ENCODE data around the gene RHBDL2. TPM values are rescaled to one million over a fixed set of nuclear protein-coding genes. Genes with fewer than 3 reads are reported as not detected.
A peak's percentile ranks its signal among the peaks of the same experiment; 100 is the strongest.

The RHBDL2 gene
- total and polyA plus RNA-seq, 2 of the 13 experiments (the other 11 are each of a cell fraction or from before 2014, with no cell fraction given) = 3.3 to 5.4 TPM

GRCh38 chr1:38919130-38919529 lies 22.5 kb downstream of the RHBDL2 start (continued):
- TF ChIP-seq ZNF18 (CRISPR knock-in tag; IDR thresholded peaks at IDR 0.05; ENCODE audit: insufficient replicate concordance) (no peak), ZNF225 (CRISPR knock-in tag; IDR thresholded peaks at IDR 0.05) (no peak), HHEX (CRISPR knock-in tag; IDR thresholded peaks at IDR 0.05) (no peak), TBX3 (IDR thresholded peaks at IDR 0.05; ENCODE audit: borderline replicate concordance) (no peak), STAG1 (CRISPR knock-in tag; IDR thresholded peaks at IDR 0.05) (peak; percentile 78), PLSCR1 (CRISPR knock-in tag; IDR thresholded peaks at IDR 0.05; ENCODE audit: borderline replicate concordance) (no peak), PCBP2 (optimal IDR thresholded peaks at IDR 0.05; ENCODE audit: low read depth, low read length, poor library complexity, severe bottlenecking) (no peak), ZNF580 (CRISPR knock-in tag; IDR thresholded peaks at IDR 0.05; ENCODE audit: borderline replicate concordance, low read depth) (no peak), PHF8 (CRISPR knock-in tag; IDR thresholded peaks at IDR 0.05) (no peak)

GRCh38 chr1:38918568-38918967 lies 23.1 kb downstream of the RHBDL2 start:
- CTCF ChIA-PET (ENCODE audit: low intra/inter-chr PET ratio, low total read pairs) = no interaction called here
- no peaks in the 10 kb centered on the region for H3K27me3 ChIP-seq (ENCODE audit: control insufficient read depth in 1 of 2, insufficient read depth in 2 of 2, low read length in 2 of 2)
- DNase-seq (ENCODE audit: low spot score) (no peak), FAIRE-seq (no peak), ATAC-seq (no peak)
- H3K4me3 ChIP-seq (replicated peaks in 1 of 3; ENCODE audit: insufficient read depth in 1 of 3, low read depth in 2 of 3, low read length in 3 of 3) = no peak overlapping the region
- no peak overlapping the region for H3K4me2 ChIP-seq (ENCODE audit: low read depth, low read length)
- intact Hi-C loops (cut with micrococcal nuclease; ENCODE audit: unreplicated experiment) (no loop called here), in situ Hi-C loops (cut with HindIII; ENCODE audit: extremely low pct_ligation_motif_present, low pct_unique_long_range_greater_than_20kb) (no loop called here)
- no peaks in the 10 kb centered on the region for H3K79me2 ChIP-seq (ENCODE audit: insufficient read depth, low read length)
- no peak overlapping the region for H3K27ac ChIP-seq (ENCODE audit: extremely low read length, insufficient read depth, low read length)
- no peak for TF ChIP-seq PRPF4 (IDR thresholded peaks at IDR 0.05; ENCODE audit: low read depth, low read length, poor library complexity, severe bottlenecking)
- H3K36me3 ChIP-seq (replicated peaks in 1 of 2; ENCODE audit: control insufficient read depth in 1 of 2, insufficient read depth in 2 of 2, low read length in 2 of 2) = peaks cover 0 to under 1% of the 10 kb centered on the region in 2 experiments; a peak in 1 of 5 replicates
- H3K9ac ChIP-seq (ENCODE audit: insufficient read depth, low read depth, low read length) = no peak overlapping the region
- POLR2A ChIA-PET = no interaction called here
- H3K9me3 ChIP-seq (ENCODE audit: low read length) = no peaks in the 10 kb centered on the region
- H3K4me1 ChIP-seq (ENCODE audit: insufficient read depth, low read length) = peaks cover 10% of the 10 kb centered on the region
- H4K20me1 ChIP-seq (ENCODE audit: insufficient read depth, low read length) = no peaks in the 10 kb centered on the region
- WGBS (ENCODE audit: low lambda C conversion rate) = 74% methylated on average over 5 of the region's 5 CpGs
- H2AFZ ChIP-seq (ENCODE audit: low read length) = no peak overlapping the region
- no TSS peak for BruUV-seq (replicated peaks)
